Hepatocyte (in vitro differentiated cells): ENCODE data around the gene SPIRE1.
"Not testable (repeated sequence)": the region's sequence is repeated elsewhere in the genome, so short reads cannot be mapped to it uniquely, and the experiment has no call there.

Source experiments
- CTCF ChIP-seq: fragments of 200-600 bp; sonication (generic); IDR thresholded peaks from 2 replicates; pipeline ENCODE4 v1.5.1; 2016; ENCODE audit warnings: antibody characterized with exemption, mild to moderate bottlenecking; ENCODE audit not compliant: poor library complexity
- EZH2 ChIP-seq: fragments of 200-600 bp; sonication (generic); IDR thresholded peaks from 2 replicates; pipeline ENCODE4 v1.6.1; 2016; ENCODE audit warnings: antibody characterized with exemption, mild to moderate bottlenecking, borderline replicate concordance
- EZH2phosphoT487 ChIP-seq: fragments of 200-600 bp; sonication (generic); IDR thresholded peaks from one replicate; pipeline ENCODE4 v1.6.1; 2018; ENCODE audit warnings: antibody characterized with exemption, mild to moderate bottlenecking, low read depth, moderate library complexity; ENCODE audit not compliant: unreplicated experiment, severe bottlenecking

- TF ChIP-seq CTCF, EZH2phosphoT487, EZH2: not testable (repeated sequence)
These were observed 30.7 kb downstream of the SPIRE1 start for GRCh38 chr18:12627199-12627598.
